ENCODE results near the gene UROC1.
A peak's percentile ranks its signal among the peaks of the same experiment; 100 is the strongest.
"Not testable (repeated sequence)": the region's sequence is repeated elsewhere in the genome, so short reads cannot be mapped to it uniquely, and the experiment has no call there.

Gene UROC1

DNA sequence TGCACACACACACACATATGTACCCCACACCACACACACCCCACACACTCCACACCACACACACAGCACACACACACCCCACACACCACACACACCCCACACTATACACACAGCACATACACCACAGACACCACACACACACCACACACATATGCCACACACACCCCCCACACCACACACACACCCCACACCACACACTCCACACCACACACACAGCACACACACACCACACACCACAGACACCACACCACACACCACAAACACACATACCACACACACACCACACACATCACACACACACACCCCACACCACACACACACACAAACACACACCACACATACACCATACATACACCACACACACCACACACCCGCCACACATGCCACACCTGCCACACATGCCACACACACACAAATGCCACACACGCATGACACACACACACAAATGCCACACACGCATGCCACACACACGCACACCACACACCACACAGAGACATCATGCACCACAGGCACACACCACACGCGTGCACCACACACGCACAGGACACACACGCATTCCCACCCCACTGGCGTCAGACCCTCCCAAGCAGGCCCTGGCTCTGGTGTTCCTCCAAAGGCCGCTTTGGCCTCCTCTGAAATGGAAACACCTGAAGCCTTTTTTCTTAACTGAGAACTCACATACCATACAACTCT is 22.1 kb upstream of the UROC1 start:
- Mint-ChIP-seq H3K4me3 (no peak overlapping the region), H3K36me3 (no peaks in the 10 kb centered on the region), H3K27ac (no peak overlapping the region)

GRCh38 chr3:126538966-126539365 is 21.4 kb upstream of the UROC1 start:
- no peaks in the 10 kb centered on the region for H3K4me1 Mint-ChIP-seq
- no peak overlapping the region for H3K4me3 Mint-ChIP-seq
- H3K27me3 Mint-ChIP-seq = peaks cover 9% of the 10 kb centered on the region
- H3K27ac Mint-ChIP-seq = no peak overlapping the region
- H3K9me3 Mint-ChIP-seq = no peaks in the 10 kb centered on the region
- H3K36me3 Mint-ChIP-seq = no peaks in the 10 kb centered on the region

More for the DNA sequence above, 22.1 kb upstream of the UROC1 start:
- Mint-ChIP-seq H3K4me1 (no peaks in the 10 kb centered on the region), H3K27me3 (peaks cover 5% of the 10 kb centered on the region), H3K9me3 (no peaks in the 10 kb centered on the region)

GRCh38 chr3:126538316-126538715 is 20.7 kb upstream of the UROC1 start:
- H3K9me3 Mint-ChIP-seq = no peaks in the 10 kb centered on the region

DNA sequence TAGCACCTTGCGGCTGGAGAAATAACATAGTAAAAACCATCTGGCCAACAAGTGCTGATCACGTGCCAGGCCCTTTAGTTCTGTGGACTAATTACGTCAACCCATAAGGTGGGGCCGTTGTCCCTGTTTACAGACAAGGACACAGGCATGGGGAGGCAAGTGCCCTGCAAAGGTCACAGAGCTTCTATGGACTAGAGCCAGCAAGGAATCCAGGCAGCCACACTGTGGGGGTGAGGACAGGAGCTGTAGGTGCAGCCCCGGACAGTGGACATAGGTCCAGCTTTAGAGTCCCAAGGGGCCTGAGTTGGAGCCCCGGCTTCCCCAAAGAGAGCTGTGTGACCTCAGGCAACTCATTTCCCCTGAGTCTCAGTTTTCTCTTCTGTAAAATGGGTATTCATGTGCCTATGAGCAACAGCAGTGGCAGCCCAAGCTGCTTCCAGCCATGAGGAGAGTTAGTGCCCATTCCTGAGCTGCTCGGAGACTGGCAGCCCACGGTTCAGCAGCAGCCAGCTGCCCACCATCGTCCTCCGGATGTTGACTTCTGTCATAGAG is 20.2 kb upstream of the UROC1 start:
- no peaks in the 10 kb centered on the region for H3K36me3 Mint-ChIP-seq

More at GRCh38 chr3:126538316-126538715, 20.7 kb upstream of the UROC1 start:
- Mint-ChIP-seq H3K27me3 (peaks cover 14% of the 10 kb centered on the region), H3K4me3 (no peak overlapping the region), H3K36me3 (no peaks in the 10 kb centered on the region), H3K27ac (no peak overlapping the region), H3K4me1 (no peaks in the 10 kb centered on the region)

DNA sequence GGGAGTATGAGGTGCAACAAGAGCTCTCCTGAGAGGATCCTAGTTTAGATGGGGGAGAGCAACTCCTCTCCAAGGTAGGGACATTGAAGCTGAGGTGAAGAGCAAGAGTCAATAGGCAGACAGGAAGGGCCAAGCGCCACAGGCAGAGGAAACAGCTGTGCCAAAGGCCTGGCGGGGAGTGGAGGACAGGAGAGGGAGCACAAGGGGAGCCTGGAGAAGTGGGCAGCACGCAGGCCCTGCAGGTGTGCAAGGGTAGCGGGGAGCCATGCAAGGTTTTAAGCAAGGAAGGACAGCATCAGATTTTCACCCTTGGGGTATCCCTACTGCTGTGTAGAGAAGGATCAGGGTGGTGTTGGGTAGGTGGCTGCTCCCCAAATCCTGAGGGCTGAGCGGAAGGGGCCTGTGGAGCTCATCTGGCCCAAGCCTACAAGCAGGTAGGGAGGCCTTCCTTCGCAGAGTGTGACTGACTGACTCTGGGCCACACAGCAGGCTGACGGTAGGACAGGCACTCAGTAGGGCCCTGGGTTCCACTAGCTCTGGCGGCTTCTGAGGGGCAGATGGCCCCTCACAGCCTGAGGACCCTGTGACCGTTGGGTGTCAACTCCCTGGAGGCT is 19.6 kb upstream of the UROC1 start:
- no peaks in the 10 kb centered on the region for H3K4me1 Mint-ChIP-seq
- H3K4me3 Mint-ChIP-seq = no peak overlapping the region
- H3K9me3 Mint-ChIP-seq = no peaks in the 10 kb centered on the region
- H3K27ac Mint-ChIP-seq = no peak overlapping the region
- H3K36me3 Mint-ChIP-seq = no peaks in the 10 kb centered on the region
- H3K27me3 Mint-ChIP-seq = peaks cover 14% of the 10 kb centered on the region

More for the DNA sequence above, 20.2 kb upstream of the UROC1 start:
- Mint-ChIP-seq H3K27ac (no peak overlapping the region), H3K9me3 (no peaks in the 10 kb centered on the region), H3K4me3 (no peak overlapping the region), H3K27me3 (peaks cover 14% of the 10 kb centered on the region), H3K4me1 (no peaks in the 10 kb centered on the region)

DNA sequence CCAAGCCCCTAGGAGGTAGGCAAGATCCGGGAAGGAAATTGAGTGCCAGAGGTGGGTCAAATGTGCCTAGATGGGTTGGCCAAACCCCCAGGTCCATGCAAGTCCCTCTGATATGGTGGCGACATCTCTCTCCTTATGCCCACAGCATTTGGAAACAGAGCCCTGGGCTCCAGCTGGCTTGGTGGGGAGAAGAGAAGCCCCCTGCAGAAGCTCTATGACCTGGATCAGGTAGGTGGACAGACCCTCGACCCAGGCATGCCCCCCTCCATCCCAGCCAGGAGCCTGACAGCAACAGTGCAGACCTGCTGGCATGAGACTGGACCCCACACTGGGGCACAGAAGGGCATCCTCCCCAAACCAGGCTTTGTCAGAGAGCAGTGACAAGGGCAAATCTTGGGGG is 18.6 kb upstream of the UROC1 start:
- Mint-ChIP-seq H3K27ac (no peak overlapping the region), H3K4me3 (no peak overlapping the region), H3K9me3 (no peaks in the 10 kb centered on the region), H3K4me1 (no peaks in the 10 kb centered on the region), H3K36me3 (no peaks in the 10 kb centered on the region), H3K27me3 (peaks cover 13% of the 10 kb centered on the region)

DNA sequence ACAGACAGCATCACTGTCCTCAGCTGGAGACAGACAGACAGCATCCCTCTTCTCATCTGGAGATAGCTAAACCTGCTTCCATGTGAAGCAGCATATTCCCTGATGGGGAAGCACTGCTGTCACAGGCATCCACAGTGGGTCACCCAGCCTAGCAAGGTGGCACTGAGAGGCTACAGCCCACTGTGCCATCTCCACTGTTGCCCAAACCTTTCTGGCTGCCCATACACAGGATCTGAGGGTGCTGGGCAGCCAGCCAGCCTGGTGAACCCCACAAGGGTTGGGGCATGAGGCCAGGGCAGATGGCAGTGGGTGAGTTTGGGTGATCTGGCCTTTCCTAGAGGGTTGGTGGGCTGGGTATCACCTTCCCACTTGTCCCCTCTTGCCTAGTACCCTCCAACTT is 18.1 kb upstream of the UROC1 start:
- Mint-ChIP-seq H3K27ac (no peak overlapping the region), H3K27me3 (peaks cover 11% of the 10 kb centered on the region), H3K9me3 (no peaks in the 10 kb centered on the region), H3K4me3 (no peak overlapping the region), H3K4me1 (no peaks in the 10 kb centered on the region), H3K36me3 (no peaks in the 10 kb centered on the region)

GRCh38 chr3:126534716-126535115 is 17.1 kb upstream of the UROC1 start:
- H3K9me3 Mint-ChIP-seq, H3K4me3 Mint-ChIP-seq, H3K27ac Mint-ChIP-seq, H3K27me3 Mint-ChIP-seq, H3K36me3 Mint-ChIP-seq, H3K4me1 Mint-ChIP-seq: not testable (repeated sequence)

- no peaks in the 10 kb centered on the region for H3K36me3 Mint-ChIP-seq
- H3K4me3 Mint-ChIP-seq = no peak overlapping the region
- H3K4me1 Mint-ChIP-seq = no peaks in the 10 kb centered on the region
- peak overlapping the region; percentile 32 for H3K27ac Mint-ChIP-seq
- no peaks in the 10 kb centered on the region for H3K9me3 Mint-ChIP-seq
- H3K27me3 Mint-ChIP-seq = peaks cover 9% of the 10 kb centered on the region
Measured at GRCh38 chr3:126533506-126533905, 15.9 kb upstream of the UROC1 start.

DNA sequence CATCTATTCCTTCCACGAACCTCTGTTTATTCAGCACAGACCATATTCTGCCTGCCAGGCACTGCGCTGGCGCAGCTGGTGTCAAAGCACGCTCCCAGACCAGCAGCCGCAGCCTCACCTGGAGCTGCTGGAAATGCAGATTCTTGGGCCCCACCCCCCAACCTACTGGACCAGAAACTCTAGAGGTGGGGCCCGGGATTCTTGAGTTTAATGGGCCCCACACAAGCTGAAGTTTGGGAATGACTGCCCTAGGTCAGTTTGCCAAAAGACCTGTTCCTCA is 13.4 kb upstream of the UROC1 start:
- H3K27me3 Mint-ChIP-seq = peaks cover 11% of the 10 kb centered on the region
- H3K36me3 Mint-ChIP-seq = no peaks in the 10 kb centered on the region
- H3K27ac Mint-ChIP-seq = no peak overlapping the region
- no peaks in the 10 kb centered on the region for H3K4me1 Mint-ChIP-seq
- H3K4me3 Mint-ChIP-seq = no peak overlapping the region
- no peaks in the 10 kb centered on the region for H3K9me3 Mint-ChIP-seq

GRCh38 chr3:126530171-126531050 is 12.8 kb upstream of the UROC1 start:
- no peaks in the 10 kb centered on the region for H3K4me1 Mint-ChIP-seq
- H3K27ac Mint-ChIP-seq = no peak overlapping the region
- no peaks in the 10 kb centered on the region for H3K9me3 Mint-ChIP-seq
- no peak overlapping the region for H3K4me3 Mint-ChIP-seq
- peaks cover 13% of the 10 kb centered on the region for H3K27me3 Mint-ChIP-seq
- H3K36me3 Mint-ChIP-seq = no peaks in the 10 kb centered on the region

GRCh38 chr3:126529585-126530170 is 12.1 kb upstream of the UROC1 start:
- Mint-ChIP-seq H3K4me1 (no peaks in the 10 kb centered on the region), H3K4me3 (no peak overlapping the region), H3K36me3 (no peaks in the 10 kb centered on the region), H3K27me3 (peaks cover 13% of the 10 kb centered on the region), H3K9me3 (no peaks in the 10 kb centered on the region), H3K27ac (no peak overlapping the region)

GRCh38 chr3:126528800-126529541 is 11.4 kb upstream of the UROC1 start:
- Mint-ChIP-seq H3K36me3 (no peaks in the 10 kb centered on the region), H3K4me1 (no peaks in the 10 kb centered on the region), H3K27ac (no peak overlapping the region), H3K9me3 (no peaks in the 10 kb centered on the region), H3K4me3 (no peak overlapping the region), H3K27me3 (peaks cover 10% of the 10 kb centered on the region)

- Mint-ChIP-seq H3K4me3 (no peak overlapping the region), H3K9me3 (no peaks in the 10 kb centered on the region), H3K27ac (no peak overlapping the region), H3K4me1 (no peaks in the 10 kb centered on the region), H3K36me3 (no peaks in the 10 kb centered on the region), H3K27me3 (peaks cover 7% of the 10 kb centered on the region)
Measured at GRCh38 chr3:126528419-126528799, 10.8 kb upstream of the UROC1 start.
